HAP-1 (cell line): Measurements from ENCODE around the gene PAPSS2.
A peak's percentile ranks its signal among the peaks of the same experiment; 100 is the strongest.

Experiments
- DNase-seq, 2 experiments: peaks; one replicate each; pipeline ENCODE4 v3.0.0-alpha.2; 2016 to 2020; ENCODE audit warnings: low spot score in 2 of 2
- H3K27me3 ChIP-seq: fragments of 250-450 bp; sonication (Bioruptor Pico); 2 replicates; pipeline ENCODE4 v1.5.1; 2020; ENCODE audit warnings: low read depth, mild to moderate bottlenecking, moderate library complexity
- H3K36me3 ChIP-seq: fragments of 250-450 bp; sonication (Bioruptor Pico); replicated peaks from 2 replicates; pipeline ENCODE4 v1.5.1; 2020; ENCODE audit warnings: mild to moderate bottlenecking
- H3K4me1 ChIP-seq: fragments of 250-450 bp; sonication (Bioruptor Pico); 2 replicates; pipeline ENCODE4 v1.5.1; 2020; ENCODE audit warnings: mild to moderate bottlenecking
- H3K4me3 ChIP-seq: fragments of 250-450 bp; sonication (Bioruptor Pico); 2 replicates; pipeline ENCODE4 v1.5.1; 2020; ENCODE audit warnings: mild to moderate bottlenecking, moderate library complexity
- H3K9me3 ChIP-seq: fragments of 250-450 bp; sonication (Bioruptor Pico); 2 replicates; pipeline ENCODE4 v1.5.1; 2020; ENCODE audit warnings: mild to moderate bottlenecking, moderate library complexity
- in situ Hi-C: fragments of 300-500 bp; cut with MboI; formaldehyde crosslinking; loops from 3 replicates; pipeline ENCODE4 v1.14.3; 2020; ENCODE audit warnings: low sequenced_read_pairs, inconsistent platforms, mixed read lengths

Gene PAPSS2

DNA sequence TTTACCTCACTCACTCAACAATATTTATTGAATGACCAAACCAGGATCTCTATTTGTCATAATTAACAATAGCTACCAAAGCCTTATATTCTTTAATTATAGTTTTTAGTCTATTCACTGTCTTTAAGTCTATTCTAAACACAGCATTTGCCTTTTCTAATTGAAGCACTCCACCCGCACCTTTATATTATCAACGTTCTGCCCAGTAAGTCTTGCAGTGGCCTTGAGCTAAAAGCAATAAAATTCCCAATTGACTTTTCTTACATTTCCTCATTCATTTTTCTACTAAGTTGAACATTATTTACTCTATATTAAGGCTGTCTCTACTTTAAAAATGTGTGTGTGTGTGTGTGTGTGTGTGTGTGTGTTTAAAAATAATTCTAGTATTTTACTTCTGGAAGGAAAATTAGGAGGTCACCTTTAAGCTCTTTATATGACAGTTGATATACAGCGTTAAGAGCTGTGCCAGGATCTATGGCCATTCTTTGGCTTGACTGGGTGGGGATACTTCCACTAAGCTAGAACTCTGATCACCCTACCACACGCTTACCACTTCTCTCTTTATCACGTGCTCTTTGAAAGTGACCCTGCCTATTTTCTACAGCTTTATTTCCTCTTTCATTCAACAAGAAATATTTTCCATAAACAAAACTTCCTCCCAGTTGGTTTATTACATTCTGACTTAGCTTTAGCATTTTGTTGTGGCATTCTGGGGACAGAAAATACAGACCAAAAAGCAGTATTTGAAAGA is 8.8 kb downstream of the PAPSS2 start:
- in situ Hi-C loops: loop anchor here (25.0 kb wide), 1 partner anchor 1694 kb away; no protein-coding TSS in a partner anchor
- H3K27me3 ChIP-seq: no peaks in the 10 kb centered on the region

GRCh38 chr10:87669752-87670151 is 10.1 kb downstream of the PAPSS2 start:
- Histone ChIP-seq H3K4me1 (peaks cover 5% of the 10 kb centered on the region; the same call in 1 of the 2 replicates), H3K27me3 (no peaks in the 10 kb centered on the region), H3K4me3 (no peak overlapping the region), H3K36me3 (no peaks in the 10 kb centered on the region), H3K9me3 (no peaks in the 10 kb centered on the region)
- DNase-seq: no peak
- in situ Hi-C loops: loop anchor here (25.0 kb wide), 1 partner anchor 1693 kb away; no protein-coding TSS in a partner anchor

More for the DNA sequence above, 8.8 kb downstream of the PAPSS2 start:
- Histone ChIP-seq H3K9me3 (no peaks in the 10 kb centered on the region), H3K4me3 (no peak overlapping the region), H3K36me3 (no peaks in the 10 kb centered on the region), H3K4me1 (peaks cover 5% of the 10 kb centered on the region; the same call in 1 of the 2 replicates)
- no peak for DNase-seq

DNA sequence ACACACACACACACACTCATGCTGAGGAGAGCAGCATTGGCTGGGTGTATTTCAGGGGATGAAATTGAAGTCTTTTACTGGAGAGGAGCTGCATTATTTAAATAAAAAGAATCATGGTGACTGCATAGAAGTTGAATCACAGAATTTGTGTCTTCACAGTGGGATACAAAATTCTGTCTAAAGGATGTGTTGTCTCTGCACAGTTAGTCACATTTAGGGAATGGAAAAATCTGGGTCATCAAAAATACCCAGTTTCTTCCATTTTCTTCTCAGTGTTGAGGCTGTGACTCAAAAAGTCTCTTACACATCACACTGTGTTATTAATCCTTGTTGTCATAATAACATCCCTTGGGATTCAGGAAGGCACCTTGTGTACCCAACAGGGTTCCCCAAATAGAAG is 10.9 kb downstream of the PAPSS2 start:
- Histone ChIP-seq H3K36me3 (no peaks in the 10 kb centered on the region), H3K4me1 (peaks cover 12% of the 10 kb centered on the region), H3K9me3 (no peaks in the 10 kb centered on the region), H3K27me3 (no peaks in the 10 kb centered on the region), H3K4me3 (no peak overlapping the region)
- in situ Hi-C loops: loop anchor here (25.0 kb wide), 1 partner anchor 1692 kb away; no protein-coding TSS in a partner anchor
- no peak for DNase-seq

DNA sequence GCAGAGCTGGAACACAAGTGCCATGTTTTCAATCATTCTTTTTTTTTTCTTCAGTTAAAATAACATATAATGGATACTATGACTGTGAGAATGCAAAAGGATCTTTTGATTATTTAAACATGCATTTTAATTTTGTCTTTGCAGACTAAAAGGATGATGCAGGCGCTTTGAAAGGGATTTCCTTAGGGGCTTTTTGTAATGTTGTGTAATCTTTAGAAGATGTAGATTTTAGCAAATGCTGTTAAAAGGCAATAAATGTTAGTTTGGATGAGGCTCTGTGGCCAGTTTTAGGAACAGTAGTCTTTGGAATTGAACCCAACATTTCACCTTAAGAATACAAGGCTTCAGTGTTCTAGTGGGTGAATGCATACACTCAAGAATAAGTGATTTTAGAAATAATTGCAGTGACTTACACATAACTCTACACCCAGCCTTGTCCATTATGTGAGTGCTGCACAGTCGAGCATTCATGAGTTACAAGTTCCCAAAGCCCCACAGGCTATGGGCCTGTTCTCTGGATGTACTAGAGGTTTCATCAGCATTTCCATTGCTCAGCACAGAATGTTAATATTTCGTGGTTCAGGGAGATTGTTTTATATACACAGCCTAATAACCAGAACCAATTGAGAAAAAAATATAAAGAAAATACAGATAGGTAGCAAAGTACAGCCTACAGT is 11.6 kb downstream of the PAPSS2 start:
- in situ Hi-C loops: loop anchor here (25.0 kb wide), 1 partner anchor 1691 kb away; no protein-coding TSS in a partner anchor
- Histone ChIP-seq H3K4me1 (peaks cover 12% of the 10 kb centered on the region), H3K9me3 (no peaks in the 10 kb centered on the region), H3K4me3 (no peak overlapping the region), H3K27me3 (no peaks in the 10 kb centered on the region), H3K36me3 (no peaks in the 10 kb centered on the region)
- DNase-seq: no peak

DNA sequence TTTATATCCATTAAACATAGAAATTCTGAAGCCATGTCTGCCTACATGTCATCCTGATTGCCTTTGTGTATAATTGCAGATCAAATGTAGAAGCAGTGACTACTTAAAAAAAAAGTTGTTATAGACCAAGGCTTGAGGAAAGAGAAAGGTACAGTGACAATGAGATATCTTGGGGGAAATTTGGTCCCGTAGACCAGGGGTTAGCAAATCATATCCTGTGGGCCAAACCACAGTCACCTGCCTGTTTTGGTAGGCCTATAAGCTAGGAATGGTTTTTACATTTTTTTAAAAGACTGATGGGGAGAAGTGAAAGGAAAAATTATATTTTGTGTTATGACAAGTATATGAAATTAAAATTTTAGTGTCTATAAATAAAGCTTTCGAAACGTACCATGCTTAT is 12.9 kb downstream of the PAPSS2 start:
- no peaks in the 10 kb centered on the region for H3K27me3 ChIP-seq
- no peak overlapping the region for H3K4me3 ChIP-seq
- no peak for DNase-seq
- H3K9me3 ChIP-seq: no peaks in the 10 kb centered on the region
- in situ Hi-C loops: loop anchor here (25.0 kb wide), 1 partner anchor 1690 kb away; no protein-coding TSS in a partner anchor
- no peaks in the 10 kb centered on the region for H3K36me3 ChIP-seq
- H3K4me1 ChIP-seq: peaks cover 12% of the 10 kb centered on the region

DNA sequence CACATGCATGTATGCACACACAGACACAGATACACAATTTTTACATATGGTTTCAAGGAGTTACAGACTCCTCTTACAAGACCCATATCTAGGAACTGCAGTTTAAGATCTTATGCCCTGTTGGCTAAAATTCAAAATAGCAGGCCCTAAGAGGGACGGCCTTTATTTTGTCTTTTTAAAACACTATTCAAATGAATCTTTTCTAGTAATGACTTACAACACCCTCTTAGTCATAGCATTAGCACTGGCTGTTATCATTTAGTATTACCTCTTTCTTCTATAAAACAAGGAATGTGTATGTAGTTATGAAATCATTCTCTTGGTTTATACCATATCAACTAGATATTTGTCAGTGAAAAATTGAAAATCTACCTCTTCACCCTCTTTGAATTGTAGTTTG is 15.3 kb downstream of the PAPSS2 start:
- no peak overlapping the region for H3K4me3 ChIP-seq
- in situ Hi-C loops: loop anchor here (25.0 kb wide), 1 partner anchor 1687 kb away; no protein-coding TSS in a partner anchor
- no peak for DNase-seq
- H3K9me3 ChIP-seq: no peaks in the 10 kb centered on the region
- H3K36me3 ChIP-seq: no peaks in the 10 kb centered on the region
- H3K27me3 ChIP-seq: no peaks in the 10 kb centered on the region
- peaks cover 6% of the 10 kb centered on the region for H3K4me1 ChIP-seq

DNA sequence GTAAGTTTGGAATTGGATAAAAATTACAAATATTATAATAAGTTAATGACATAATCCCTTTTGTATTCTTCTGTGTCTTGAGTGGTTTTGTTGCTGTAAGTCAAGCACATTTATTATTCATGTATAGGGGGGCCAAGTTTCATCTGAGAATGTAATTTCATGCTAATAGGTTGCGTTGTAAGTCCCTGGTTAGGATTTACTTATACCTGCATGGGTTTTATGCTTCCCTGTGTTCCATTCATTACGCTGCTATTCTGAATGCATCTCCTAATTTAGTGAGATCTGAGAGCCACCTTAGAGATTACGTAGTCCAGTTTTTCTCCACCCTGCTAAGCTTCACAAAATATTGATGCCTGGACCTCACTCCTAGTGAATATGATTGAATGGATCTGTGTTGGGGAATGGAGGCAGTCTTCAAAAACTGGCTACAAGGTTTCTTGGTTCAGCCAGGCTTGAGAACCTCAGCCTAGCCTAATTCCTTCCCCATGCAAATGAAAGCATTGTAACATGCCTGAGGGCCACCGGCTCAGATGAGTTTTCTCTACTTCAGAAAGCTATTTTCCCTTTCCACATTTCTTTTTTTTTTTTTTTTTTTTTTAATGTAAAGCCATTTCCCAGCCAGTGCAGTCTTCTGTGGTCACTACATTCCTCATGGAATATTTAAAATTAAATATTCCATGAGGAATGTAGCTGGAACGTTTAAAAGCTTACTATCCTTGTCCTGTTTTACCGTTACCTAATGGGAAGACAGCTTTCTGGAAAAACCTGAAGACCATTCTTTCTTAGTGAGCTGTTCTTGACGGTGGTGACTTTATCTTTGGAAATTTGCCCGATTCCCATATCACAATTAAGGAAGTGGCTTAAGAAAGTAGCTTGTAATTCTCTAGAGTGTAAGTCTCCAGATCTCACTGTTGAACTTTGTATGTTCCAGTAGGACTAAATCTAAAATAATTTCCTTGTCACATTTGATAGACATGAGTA is 16.0 kb downstream of the PAPSS2 start:
- H3K27me3 ChIP-seq: no peaks in the 10 kb centered on the region
- DNase-seq: no peak
- H3K4me3 ChIP-seq: no peak overlapping the region
- in situ Hi-C loops: no loop called here
- H3K36me3 ChIP-seq: no peaks in the 10 kb centered on the region
- H3K9me3 ChIP-seq: no peaks in the 10 kb centered on the region
- H3K4me1 ChIP-seq: peaks cover 6% of the 10 kb centered on the region

- Histone ChIP-seq H3K27me3 (no peaks in the 10 kb centered on the region), H3K9me3 (no peaks in the 10 kb centered on the region), H3K36me3 (no peaks in the 10 kb centered on the region), H3K4me3 (no peak overlapping the region), H3K4me1 (peaks cover 6% of the 10 kb centered on the region)
- in situ Hi-C loops: no loop called here
- no peak for DNase-seq
These were observed 17.9 kb downstream of the PAPSS2 start for GRCh38 chr10:87677595-87677994.

- H3K27me3 ChIP-seq: no peaks in the 10 kb centered on the region
- peaks cover 6% of the 10 kb centered on the region for H3K4me1 ChIP-seq
- in situ Hi-C loops: no loop called here
- H3K4me3 ChIP-seq: no peak overlapping the region
- H3K9me3 ChIP-seq: no peaks in the 10 kb centered on the region
- no peaks in the 10 kb centered on the region for H3K36me3 ChIP-seq
- no peak for DNase-seq
These were observed 18.6 kb downstream of the PAPSS2 start for GRCh38 chr10:87678302-87678701.

- Histone ChIP-seq H3K4me1 (no peaks in the 10 kb centered on the region), H3K36me3 (no peaks in the 10 kb centered on the region), H3K9me3 (no peaks in the 10 kb centered on the region), H3K27me3 (no peaks in the 10 kb centered on the region), H3K4me3 (no peak overlapping the region)
- peak in 1 of 2 experiments; percentile 9 for DNase-seq
- in situ Hi-C loops: no loop called here
These were observed 23.7 kb downstream of the PAPSS2 start for GRCh38 chr10:87683356-87683755.

- Histone ChIP-seq H3K36me3 (no peaks in the 10 kb centered on the region), H3K9me3 (no peaks in the 10 kb centered on the region), H3K4me3 (no peak overlapping the region), H3K27me3 (no peaks in the 10 kb centered on the region), H3K4me1 (no peaks in the 10 kb centered on the region)
- in situ Hi-C loops: no loop called here
- DNase-seq: no peak
These were observed 24.4 kb downstream of the PAPSS2 start for GRCh38 chr10:87684001-87684638.

GRCh38 chr10:87685832-87686574 is 26.3 kb downstream of the PAPSS2 start:
- Histone ChIP-seq H3K4me1 (no peaks in the 10 kb centered on the region), H3K36me3 (no peaks in the 10 kb centered on the region), H3K4me3 (no peak overlapping the region), H3K9me3 (no peaks in the 10 kb centered on the region), H3K27me3 (no peaks in the 10 kb centered on the region)
- in situ Hi-C loops: no loop called here
- no peak for DNase-seq
